ENCODE data around the gene GRIN2C.

Gene GRIN2C

GRCh38 chr17:74796866-74797265 lies 62.8 kb downstream of the GRIN2C start:
- Mint-ChIP-seq H3K27ac (no peak overlapping the region), H3K27me3 (no peaks in the 10 kb centered on the region), H3K9me3 (no peaks in the 10 kb centered on the region), H3K4me3 (no peak overlapping the region), H3K4me1 (peaks cover 2% of the 10 kb centered on the region)
- ATAC-seq (no peak), DNase-seq (no peak)

GRCh38 chr17:74796211-74796610 lies 63.5 kb downstream of the GRIN2C start:
- no peaks in the 10 kb centered on the region for H3K27me3 Mint-ChIP-seq
- no peaks in the 10 kb centered on the region for H3K9me3 Mint-ChIP-seq
- ATAC-seq: no peak
- DNase-seq: no peak
- H3K4me1 Mint-ChIP-seq: peaks cover 6% of the 10 kb centered on the region
- no peak overlapping the region for H3K27ac Mint-ChIP-seq
- H3K4me3 Mint-ChIP-seq: no peak overlapping the region

- DNase-seq (no peak), ATAC-seq (no peak)
- Mint-ChIP-seq H3K27me3 (no peaks in the 10 kb centered on the region), H3K4me3 (no peak overlapping the region), H3K9me3 (no peaks in the 10 kb centered on the region), H3K4me1 (peaks cover 14% of the 10 kb centered on the region), H3K27ac (no peak overlapping the region)
These were observed 64.2 kb downstream of the GRIN2C start for GRCh38 chr17:74795327-74796020.

- DNase-seq: no peak
- ATAC-seq: no peak
- Mint-ChIP-seq H3K27me3 (no peaks in the 10 kb centered on the region), H3K9me3 (no peaks in the 10 kb centered on the region), H3K4me3 (no peak overlapping the region), H3K27ac (no peak overlapping the region), H3K4me1 (peaks cover 21% of the 10 kb centered on the region)
These were observed 67.0 kb downstream of the GRIN2C start for GRCh38 chr17:74792586-74793105.

Measured in stimulated activated naive CD8-positive, alpha-beta T cell treated with anti-CD3 and anti-CD28 coated beads, Interleukin-15, amount 100 ng/mL, for 72 hours (primary cell).